IPS-11a (cell line): Measurements from ENCODE around the gene LYL1.

Source experiments
- H3K4me3 ChIP-seq: one replicate; pipeline ENCODE4 v1.5.1; 2013; ENCODE audit warnings: low read depth, low read length, control low read depth

LYL1 gene

GRCh38 chr19:13109361-13110098, 6.9 kb upstream of the LYL1 start:
- H3K4me3 ChIP-seq, result no peak overlapping the region

DNA sequence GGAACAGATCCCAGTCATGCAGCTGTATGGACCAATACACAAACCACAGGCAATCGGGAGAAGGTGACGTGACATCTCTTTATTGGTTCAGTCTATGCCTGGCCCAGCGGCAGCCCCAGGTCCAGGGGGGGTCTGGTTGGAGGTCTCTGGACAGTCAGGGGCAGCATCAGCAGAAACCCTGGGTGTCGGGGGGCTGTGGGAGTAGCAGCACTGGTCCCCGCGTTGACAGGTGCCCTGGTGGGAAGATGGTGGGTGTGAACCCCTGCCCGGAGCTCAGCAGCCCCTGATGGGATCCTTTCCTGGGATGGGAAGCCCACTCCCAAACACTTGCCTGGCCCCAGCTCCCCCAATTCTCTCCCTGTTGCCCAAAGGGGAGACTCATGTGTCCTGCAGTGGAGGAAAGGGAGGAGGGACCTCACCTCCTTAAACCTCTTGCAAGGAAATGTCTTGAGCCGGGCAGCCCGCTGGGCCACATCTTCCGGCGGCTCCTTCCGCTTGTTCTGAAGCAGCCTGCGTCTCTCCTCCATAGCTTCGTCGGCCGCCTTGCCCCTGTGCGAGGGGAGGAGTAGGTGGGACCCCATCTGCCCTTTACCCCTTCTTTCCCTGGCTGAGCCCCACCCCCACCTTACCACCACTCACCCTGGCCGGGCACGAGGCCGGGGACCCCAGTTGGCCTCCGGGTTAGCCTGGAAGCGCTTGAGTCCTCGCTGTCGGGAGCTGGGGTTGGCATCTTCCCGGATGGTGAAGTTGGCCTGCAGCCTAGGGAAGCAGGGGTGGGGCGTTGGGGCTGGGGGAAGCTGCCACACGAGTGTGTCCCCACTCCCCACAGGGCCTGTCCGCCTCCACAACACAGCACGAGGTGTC, 2.4 kb upstream of the LYL1 start:
- H3K4me3 ChIP-seq, result no peak overlapping the region

GRCh38 chr19:13104360-13104847, 1.7 kb upstream of the LYL1 start:
- H3K4me3 ChIP-seq, result no peak overlapping the region

- no peak overlapping the region for H3K4me3 ChIP-seq
Measured at GRCh38 chr19:13103581-13104359, 1.1 kb upstream of the LYL1 start.

- no peak overlapping the region for H3K4me3 ChIP-seq
Measured at GRCh38 chr19:13102416-13102665, 317 bp downstream of the LYL1 start.

DNA sequence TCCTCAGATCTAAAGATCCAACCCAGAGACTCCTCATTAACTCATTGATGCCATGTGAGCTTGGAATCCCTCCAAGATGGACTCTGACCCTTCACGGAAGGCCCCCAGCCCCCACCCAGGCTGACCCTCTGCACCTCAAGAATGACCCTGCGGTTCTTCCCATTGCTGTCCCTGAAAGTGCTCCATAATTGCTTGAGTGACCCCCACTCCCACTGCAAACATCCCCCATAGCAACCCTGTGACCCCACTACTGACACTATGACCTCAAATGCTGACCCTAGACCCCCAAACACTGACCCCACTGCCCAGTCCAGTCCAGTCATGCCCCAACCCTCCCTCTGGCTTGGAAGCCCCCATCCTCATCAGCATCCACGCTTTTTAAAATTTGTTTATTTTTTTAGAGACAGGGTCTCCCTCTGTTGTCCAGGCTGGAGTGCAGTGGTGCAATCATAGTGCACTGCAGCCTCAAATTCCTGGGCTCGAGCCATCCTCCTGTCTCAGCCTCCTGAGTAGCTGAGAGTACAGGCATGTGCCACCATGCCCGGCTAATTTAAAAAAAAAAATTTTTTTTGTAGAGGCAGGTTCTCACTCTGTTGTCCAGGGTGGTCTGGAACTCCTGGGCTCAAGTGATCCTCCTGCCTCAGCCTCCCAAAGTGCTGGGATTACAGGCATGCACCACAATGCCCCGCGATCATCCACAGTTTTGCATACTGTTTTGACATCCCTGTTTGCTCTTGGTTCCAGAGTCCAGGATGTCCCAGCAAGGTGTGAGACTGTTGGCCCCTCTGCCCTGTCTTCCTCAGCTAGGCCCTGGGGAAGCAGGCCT, 855 bp downstream of the LYL1 start:
- H3K4me3 ChIP-seq, result no peak overlapping the region

DNA sequence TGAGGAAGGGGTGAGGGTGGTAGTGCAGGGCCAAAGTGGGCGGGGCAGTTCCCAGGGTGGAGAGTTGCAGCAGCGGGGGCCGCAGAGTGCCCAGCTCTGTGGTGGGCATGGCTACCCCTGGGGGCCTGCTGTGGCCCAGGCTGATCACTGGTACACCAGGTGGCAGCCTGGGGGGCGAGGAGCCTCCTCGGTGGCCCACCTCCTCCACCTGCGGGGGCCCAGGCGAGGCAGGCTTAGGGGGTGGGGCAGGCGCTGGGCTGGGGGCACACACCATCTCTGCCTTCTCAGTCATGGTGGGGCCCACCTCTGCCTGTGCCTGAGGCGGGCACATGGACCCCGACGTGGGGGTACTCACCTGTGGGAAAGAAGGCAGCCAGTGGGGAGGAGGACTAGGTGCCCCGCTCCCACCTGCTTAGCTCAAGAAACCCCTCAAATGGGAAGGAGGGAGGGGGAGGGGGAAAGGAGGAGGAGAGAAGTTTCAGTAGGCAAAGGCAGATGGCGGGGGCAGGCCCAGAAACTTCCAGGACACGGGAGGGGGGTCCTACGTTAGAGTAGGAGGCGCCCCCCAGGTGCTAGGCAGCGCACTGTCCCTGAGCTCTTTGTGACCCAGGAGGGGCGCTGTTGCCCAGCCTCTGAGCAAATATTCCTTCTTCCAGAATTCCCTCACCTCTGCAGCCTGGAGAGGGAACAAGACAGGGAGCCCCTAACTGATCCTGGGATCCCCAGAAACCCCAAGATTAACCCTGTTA, 1.6 kb downstream of the LYL1 start:
- no peak overlapping the region for H3K4me3 ChIP-seq

- H3K4me3 ChIP-seq, result no peak overlapping the region
Measured at GRCh38 chr19:13100031-13100588, 2.5 kb downstream of the LYL1 start.

DNA sequence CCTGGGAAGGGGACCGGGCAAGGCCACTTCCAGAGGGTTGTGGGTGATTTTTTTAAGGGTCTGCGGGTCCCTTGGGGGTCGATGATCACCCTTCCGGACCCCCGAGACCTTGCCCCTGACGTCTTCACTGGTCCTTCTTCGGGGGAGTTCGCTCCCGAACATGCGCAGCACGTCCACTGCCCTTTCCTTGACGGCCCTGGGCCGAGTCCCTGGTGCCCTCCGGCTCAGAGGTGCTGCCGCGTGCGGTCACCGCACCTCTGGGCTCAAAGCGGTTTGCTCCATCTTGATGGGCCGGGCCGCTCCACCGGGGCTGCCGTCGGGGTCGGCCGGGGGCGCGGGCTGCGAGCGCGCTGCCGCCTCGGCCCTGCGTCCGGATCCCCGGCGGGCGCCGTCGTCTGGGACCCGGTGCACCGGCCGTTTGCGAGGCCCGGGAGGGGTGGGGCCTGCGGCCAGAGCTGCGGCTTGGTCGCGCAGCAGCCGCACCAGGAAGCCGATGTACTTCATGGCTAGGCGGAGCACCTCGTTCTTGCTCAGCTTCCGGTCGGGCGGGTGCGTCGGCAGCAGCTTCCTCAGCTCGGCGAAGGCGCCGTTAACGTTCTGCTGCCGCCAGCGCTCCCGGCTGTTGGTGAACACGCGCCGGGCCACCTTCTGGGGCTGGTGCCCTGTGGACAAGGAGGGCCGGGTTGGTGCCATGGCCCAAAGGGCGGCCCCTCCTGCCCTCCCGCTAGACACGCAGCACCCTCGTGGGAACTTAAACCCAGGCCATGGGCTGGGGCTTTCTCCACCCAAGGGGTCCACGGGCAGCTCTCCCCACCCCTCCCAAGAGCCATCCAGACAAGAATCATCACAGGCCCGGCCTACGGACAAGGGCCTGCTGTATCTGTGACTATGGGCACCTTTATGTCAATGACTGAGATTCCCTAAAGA, 3.3 kb downstream of the LYL1 start:
- no peak overlapping the region for H3K4me3 ChIP-seq

DNA sequence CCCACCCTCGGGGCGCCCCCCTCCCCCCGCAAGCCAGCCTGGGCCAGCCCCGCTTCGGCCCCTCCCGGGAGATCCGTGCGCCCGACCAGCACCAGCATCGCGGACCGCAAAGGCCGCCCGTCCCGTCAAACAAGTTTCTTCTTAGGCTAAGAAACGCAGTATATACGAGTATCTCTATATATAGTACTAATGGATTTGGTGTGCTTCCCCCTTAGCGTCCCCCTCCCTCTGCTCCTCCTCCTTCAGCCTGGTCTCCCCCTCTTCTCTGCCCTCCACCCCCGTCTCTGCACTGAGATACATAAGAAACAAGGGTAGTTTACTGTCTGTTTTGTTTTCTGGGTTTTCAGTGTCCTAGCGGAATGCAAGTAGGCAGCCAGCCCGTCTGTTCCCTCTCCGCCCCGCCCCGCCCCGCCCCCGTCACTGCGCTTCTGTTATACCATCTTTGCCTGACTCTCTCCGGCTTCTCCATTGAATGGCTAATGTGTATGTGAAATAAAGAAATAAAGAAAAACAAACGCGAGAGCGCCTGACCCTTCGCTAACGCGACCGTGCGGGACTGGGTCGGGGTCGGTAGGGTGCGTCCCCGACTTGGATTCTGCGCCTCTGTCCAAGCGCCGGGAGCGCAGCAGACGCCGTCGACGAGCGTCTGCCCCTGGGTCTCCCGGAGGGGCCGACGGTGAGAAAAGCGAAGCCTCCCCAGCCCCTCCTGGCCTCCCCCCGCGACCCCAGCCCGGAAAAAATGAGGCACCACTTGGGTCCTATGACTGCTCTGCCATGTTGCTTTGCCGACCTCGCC, 4.2 kb downstream of the LYL1 start:
- peak overlapping the region; percentile 8 for H3K4me3 ChIP-seq

DNA sequence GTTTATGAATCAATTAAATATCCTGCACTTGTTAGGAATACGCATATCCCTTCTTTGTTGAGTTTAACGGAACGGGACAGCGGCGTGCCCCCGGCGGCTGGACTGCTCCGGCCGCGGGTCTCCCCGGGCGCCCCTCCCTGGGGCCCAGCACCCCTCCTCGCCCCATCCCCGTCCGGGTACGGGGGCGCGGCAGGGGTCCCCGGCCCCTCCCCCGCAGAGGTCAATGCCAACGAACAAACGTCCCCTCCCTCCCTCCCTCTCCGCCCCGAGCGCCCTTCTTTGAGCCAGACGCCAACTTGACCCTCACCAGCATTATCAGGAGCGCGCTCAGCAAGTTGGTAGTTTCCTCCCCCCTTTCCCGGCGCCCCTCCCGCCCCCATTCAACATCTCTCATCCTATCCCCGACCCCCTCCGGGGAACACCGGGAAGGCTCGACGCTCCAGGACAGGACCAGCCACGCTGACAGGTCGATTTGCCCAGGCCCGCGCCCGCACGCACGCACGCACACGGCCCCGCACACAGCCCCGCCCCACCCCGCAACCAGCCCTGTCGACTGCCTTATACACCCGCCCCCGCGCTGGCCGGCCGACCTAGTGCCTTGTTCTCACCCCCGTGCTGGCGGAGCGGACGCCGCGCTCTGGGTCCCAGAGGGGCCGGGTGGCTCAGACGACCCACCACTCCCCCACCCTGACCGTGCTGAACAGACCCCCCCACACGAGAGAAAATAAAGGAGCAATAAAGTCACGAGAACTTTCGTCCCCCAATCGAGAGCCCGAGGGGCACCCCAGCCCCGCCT, 5.0 kb downstream of the LYL1 start:
- H3K4me3 ChIP-seq, result no peak overlapping the region

DNA sequence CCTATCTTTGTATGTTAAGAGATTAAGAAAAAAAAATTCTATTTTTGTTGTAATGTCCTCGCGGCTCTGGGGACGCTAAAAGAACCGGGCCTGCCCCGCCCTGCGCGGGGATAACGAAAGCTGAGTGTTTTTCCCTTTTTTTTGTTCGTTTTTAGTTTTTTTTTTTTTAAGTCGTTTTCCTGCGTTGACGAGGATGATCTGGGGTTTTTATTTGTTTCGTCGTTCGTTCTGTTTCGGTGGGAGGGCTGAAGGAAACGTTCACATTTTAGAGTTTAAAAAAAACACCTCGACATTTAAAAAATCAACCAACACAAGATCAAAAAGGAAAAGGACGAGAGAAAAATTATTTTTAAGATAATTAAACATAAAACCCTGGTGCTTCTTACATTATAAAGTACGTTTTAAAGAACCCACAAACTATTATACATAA, 5.6 kb downstream of the LYL1 start:
- H3K4me3 ChIP-seq, result no peak overlapping the region

- peak overlapping the region; percentile 35 for H3K4me3 ChIP-seq
Measured at GRCh38 chr19:13095934-13096927, 6.4 kb downstream of the LYL1 start.

DNA sequence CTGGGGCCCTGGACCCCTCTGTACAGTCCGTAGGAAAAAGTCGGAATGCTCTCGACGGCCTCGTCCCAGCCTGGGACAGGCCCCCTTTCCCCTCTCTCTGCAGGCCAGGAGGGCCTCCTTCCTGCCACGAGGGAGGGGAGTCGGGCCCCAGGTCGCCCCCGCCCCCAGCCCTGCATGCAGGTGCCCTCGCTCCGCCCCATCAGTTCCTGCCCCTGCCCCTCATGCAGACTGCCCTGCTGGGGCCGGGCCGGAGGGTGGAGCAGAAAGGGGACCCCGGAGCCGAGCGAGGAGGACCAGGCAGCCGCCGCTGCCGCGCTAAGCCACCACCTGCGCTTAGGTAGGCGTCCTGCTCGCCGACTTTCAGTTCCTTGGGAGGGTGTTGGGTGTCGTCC, 7.3 kb downstream of the LYL1 start:
- H3K4me3 ChIP-seq, result peak overlapping the region; percentile 35

GRCh38 chr19:13094771-13095392, 7.8 kb downstream of the LYL1 start:
- H3K4me3 ChIP-seq, result peak overlapping the region; percentile 35
